ENCODE data around the gene TEX22.

Gene TEX22

DNA sequence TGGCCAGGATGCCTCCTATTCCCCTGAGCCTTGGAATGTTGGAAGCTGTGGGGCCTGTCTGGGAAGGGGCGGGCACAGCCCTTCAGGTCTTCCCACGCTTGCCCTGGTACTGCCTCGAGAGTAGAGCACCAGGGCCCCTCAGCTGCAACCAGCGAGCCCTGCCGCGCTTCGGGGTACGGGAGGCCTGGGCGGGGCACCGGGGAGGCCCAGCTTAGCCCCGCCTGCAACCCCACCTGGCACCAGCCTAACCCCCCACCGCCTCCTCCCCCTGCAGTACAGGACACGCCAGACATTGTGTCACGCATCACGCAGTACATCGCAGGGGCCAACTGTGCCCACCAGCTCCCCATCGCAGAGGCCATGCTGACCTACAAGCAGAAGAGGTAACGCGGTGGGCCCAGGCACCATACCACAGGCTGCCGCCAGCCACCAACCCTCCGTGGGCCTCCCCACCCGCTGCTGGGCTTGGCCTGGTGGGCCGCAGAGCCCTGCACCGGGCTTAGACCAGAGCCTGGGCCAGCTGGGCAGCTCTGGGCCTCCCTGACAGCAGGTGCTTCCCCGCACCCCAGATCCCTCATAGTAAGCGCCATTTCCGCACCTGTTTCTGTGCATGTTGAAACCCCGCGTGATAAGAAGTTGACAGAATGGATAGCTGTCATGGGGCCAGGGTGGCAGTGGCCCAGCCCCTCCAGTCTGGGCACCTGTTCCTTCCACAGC, 13.6 kb upstream of the TEX22 start:
- no peak for DNase-seq
- no peak for TF ChIP-seq CTCF (IDR thresholded peaks at IDR 0.05)
- H3K4me1 ChIP-seq = peaks cover 0 to 8% (median 0%) of the 10 kb centered on the region in 4 donors
- H3K36me3 ChIP-seq = peaks cover 29 to 92% (median 72%) of the 10 kb centered on the region in 3 donors
- no peak overlapping the region for H3K4me3 ChIP-seq
- intact Hi-C loops (cut with DNase I; ENCODE audit: low total_unique reads) = no loop called here
- H3K27ac ChIP-seq = no peak overlapping the region
- no peaks in the 10 kb centered on the region for H3K27me3 ChIP-seq
- H3K9me3 ChIP-seq = no peaks in the 10 kb centered on the region

GRCh38 chr14:105385322-105385637, 13.1 kb upstream of the TEX22 start:
- H3K9me3 ChIP-seq = no peaks in the 10 kb centered on the region
- peaks cover 29 to 87% (median 67%) of the 10 kb centered on the region in 3 donors for H3K36me3 ChIP-seq
- DNase-seq = no peak
- TF ChIP-seq CTCF (IDR thresholded peaks at IDR 0.05) = no peak
- no peak overlapping the region for H3K4me3 ChIP-seq
- H3K4me1 ChIP-seq = peaks cover 0 to 13% (median 0%) of the 10 kb centered on the region in 4 donors
- H3K27ac ChIP-seq = no peak overlapping the region
- intact Hi-C loops (cut with DNase I; ENCODE audit: low total_unique reads) = no loop called here
- H3K27me3 ChIP-seq = no peaks in the 10 kb centered on the region

- no peaks in the 10 kb centered on the region for H3K27me3 ChIP-seq
- no peak for TF ChIP-seq CTCF (IDR thresholded peaks at IDR 0.05)
- H3K4me3 ChIP-seq = no peak overlapping the region
- H3K4me1 ChIP-seq = peaks cover 0 to 16% (median 0%) of the 10 kb centered on the region in 4 donors
- intact Hi-C loops (cut with DNase I; ENCODE audit: low total_unique reads) = no loop called here
- H3K9me3 ChIP-seq = no peaks in the 10 kb centered on the region
- no peak for DNase-seq
- H3K27ac ChIP-seq = no peak overlapping the region
- peaks cover 29 to 82% (median 62%) of the 10 kb centered on the region in 3 donors for H3K36me3 ChIP-seq
These were observed 12.5 kb upstream of the TEX22 start for GRCh38 chr14:105385698-105386365.

DNA sequence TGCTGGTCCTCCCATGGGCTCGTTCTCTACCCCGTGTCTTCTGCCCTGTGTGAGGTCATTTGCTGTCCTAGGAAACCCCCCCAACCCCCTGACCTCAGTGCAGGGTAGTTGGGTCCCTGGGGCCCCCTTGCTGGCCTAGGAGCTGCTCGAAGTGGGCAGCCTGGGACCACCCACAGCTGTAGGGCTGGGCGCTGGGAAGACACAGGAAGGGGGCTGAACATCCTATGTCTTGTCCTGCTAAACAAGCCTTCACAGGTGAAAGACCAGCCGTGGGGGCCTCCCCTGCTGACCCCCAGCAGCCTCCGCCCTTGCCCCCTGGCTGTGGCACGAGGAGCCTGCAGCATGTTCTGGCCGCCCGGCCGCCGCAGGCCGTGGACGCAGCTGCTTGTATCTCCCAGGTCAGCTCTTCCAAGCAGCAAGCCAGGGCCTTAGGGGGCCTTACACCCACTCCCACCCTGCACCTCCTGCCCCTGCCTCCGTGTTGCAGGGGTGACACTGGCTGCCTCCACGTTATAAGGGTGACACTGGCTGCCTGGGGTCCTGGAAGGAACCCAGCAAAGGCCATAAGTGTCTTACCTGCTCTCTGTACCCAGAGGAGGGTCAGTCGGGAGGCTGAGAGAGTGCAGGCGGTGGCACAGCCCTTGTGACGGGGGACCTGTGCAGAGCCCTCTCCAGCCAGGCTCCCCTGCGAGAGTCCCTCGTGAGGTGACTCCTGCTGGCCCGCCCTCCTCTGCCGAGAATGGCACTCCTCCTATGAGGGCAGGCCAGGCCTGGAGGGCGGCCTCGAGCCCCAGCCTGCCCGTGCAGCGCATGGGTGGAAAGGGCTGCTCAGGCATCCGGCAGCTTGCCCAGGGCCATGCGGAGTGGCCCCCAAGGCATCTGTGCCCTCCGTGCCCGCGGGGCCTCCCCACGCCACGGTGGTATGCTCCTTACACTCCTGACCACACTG, 11.5 kb upstream of the TEX22 start:
- peaks cover 29 to 82% (median 58%) of the 10 kb centered on the region in 3 donors for H3K36me3 ChIP-seq
- no peaks in the 10 kb centered on the region for H3K27me3 ChIP-seq
- H3K27ac ChIP-seq = no peak overlapping the region
- peaks cover 0 to 16% (median 0%) of the 10 kb centered on the region in 4 donors for H3K4me1 ChIP-seq
- no peak for DNase-seq
- intact Hi-C loops (cut with DNase I; ENCODE audit: low total_unique reads) = no loop called here
- no peak overlapping the region for H3K4me3 ChIP-seq
- no peak for TF ChIP-seq CTCF (IDR thresholded peaks at IDR 0.05)
- H3K9me3 ChIP-seq = no peaks in the 10 kb centered on the region

- H3K9me3 ChIP-seq = no peaks in the 10 kb centered on the region
- peaks cover 0 to 16% (median 0%) of the 10 kb centered on the region in 4 donors for H3K4me1 ChIP-seq
- H3K36me3 ChIP-seq = peaks cover 23 to 80% (median 51%) of the 10 kb centered on the region in 3 donors
- no peak overlapping the region for H3K27ac ChIP-seq
- intact Hi-C loops (cut with DNase I; ENCODE audit: low total_unique reads) = no loop called here
- DNase-seq = no peak
- no peaks in the 10 kb centered on the region for H3K27me3 ChIP-seq
- no peak overlapping the region for H3K4me3 ChIP-seq
- no peak for TF ChIP-seq CTCF (IDR thresholded peaks at IDR 0.05)
These were observed 10.8 kb upstream of the TEX22 start for GRCh38 chr14:105387530-105387922.
